Ovary (tissue), 3 donors: ENCODE data around the gene NOD2.

Experiments
- EP300 ChIP-seq: sonication (generic); formaldehyde crosslinking; IDR thresholded peaks from one replicate; pipeline ENCODE4 v1.6.1; 2017; ENCODE audit warnings: antibody characterized with exemption
- POLR2A ChIP-seq: fragments of 450-650 bp; IDR thresholded peaks from one replicate; pipeline ENCODE4 v1.6.1; 2017; ENCODE audit warnings: antibody characterized with exemption, mild to moderate bottlenecking, moderate library complexity
- TF ChIP-seq, protein P1 (sequence below), 3 donors: fragments of 450-650 bp in 2 of 3; fragments of 200-600 bp in 1 of 3; IDR thresholded peaks; one replicate each; pipeline versions ENCODE4 v1.5.1 to v1.8.0; 2016 to 2022; ENCODE audit warnings: antibody characterized with exemption in 3 of 3, mild to moderate bottlenecking in 1 of 3
- donor health status: DM: no; HTN: no; CAD: no.

DNA sequence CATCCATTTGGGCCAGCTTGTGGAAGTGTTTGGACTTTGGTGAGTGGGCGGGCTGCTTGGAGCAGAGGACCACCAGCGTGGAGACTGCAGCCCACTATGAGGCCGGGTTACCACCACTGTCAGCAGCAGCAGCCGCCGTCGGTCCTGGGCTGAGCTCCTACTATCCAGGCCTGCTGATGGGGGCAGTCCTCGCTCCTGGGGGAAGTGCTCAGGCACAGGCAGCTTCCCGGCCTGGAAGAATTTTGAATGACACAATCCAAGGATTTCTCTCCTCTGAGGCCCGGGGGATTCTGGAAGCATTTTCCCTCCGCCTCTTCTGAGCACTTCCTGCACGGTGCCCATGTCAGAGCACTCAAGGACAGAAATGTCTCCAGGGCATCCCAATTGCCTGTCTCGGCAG lies 5.3 kb upstream of the NOD2 start:
- no peak for TF ChIP-seq EP300
- TF ChIP-seq, protein P1, sequence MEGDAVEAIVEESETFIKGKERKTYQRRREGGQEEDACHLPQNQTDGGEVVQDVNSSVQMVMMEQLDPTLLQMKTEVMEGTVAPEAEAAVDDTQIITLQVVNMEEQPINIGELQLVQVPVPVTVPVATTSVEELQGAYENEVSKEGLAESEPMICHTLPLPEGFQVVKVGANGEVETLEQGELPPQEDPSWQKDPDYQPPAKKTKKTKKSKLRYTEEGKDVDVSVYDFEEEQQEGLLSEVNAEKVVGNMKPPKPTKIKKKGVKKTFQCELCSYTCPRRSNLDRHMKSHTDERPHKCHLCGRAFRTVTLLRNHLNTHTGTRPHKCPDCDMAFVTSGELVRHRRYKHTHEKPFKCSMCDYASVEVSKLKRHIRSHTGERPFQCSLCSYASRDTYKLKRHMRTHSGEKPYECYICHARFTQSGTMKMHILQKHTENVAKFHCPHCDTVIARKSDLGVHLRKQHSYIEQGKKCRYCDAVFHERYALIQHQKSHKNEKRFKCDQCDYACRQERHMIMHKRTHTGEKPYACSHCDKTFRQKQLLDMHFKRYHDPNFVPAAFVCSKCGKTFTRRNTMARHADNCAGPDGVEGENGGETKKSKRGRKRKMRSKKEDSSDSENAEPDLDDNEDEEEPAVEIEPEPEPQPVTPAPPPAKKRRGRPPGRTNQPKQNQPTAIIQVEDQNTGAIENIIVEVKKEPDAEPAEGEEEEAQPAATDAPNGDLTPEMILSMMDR (IDR thresholded peaks at IDR 0.05), result no peak
- no peak for TF ChIP-seq POLR2A
